Immature natural killer cell (primary cell): Measurements from ENCODE around the gene GPHA2. TPM values are rescaled to one million over a fixed set of nuclear protein-coding genes. Genes with fewer than 3 reads are reported as not detected.
A peak's percentile ranks its signal among the peaks of the same experiment; 100 is the strongest.

Experiments
- DNase-seq, 3 donors: peaks; one replicate each; pipeline ENCODE4 v3.0.0; 2022; ENCODE audit warnings: mixed read lengths in 1 of 3
- H3K27ac Mint-ChIP-seq, 6 donors: one replicate each; pipeline ENCODE4 v1.8.0; 2020; ENCODE audit warnings: mixed read lengths in 6 of 6, mild to moderate bottlenecking in 5 of 6, inconsistent platforms in 4 of 6, moderate library complexity in 3 of 6
- H3K27me3 Mint-ChIP-seq, 3 donors: one replicate each; pipeline ENCODE4 v1.8.0; 2020 to 2021; ENCODE audit warnings: low read depth in 3 of 3, mild to moderate bottlenecking in 3 of 3, mixed read lengths in 3 of 3, moderate library complexity in 3 of 3, inconsistent platforms in 1 of 3
- H3K36me3 Mint-ChIP-seq, 3 donors: one replicate each; pipeline ENCODE4 v1.8.0; 2020; ENCODE audit warnings: mixed read lengths in 3 of 3, inconsistent platforms in 2 of 3, mild to moderate bottlenecking in 2 of 3
- H3K4me1 Mint-ChIP-seq, 2 donors: one replicate each; pipeline ENCODE4 v1.8.0; 2020; ENCODE audit warnings: inconsistent platforms in 2 of 2, mild to moderate bottlenecking in 2 of 2, mixed read lengths in 2 of 2, moderate library complexity in 1 of 2
- H3K4me3 Mint-ChIP-seq, 5 donors: one replicate each; pipeline ENCODE4 v1.8.0; 2020; ENCODE audit warnings: mild to moderate bottlenecking in 5 of 5, mixed read lengths in 5 of 5, inconsistent platforms in 3 of 5, moderate library complexity in 3 of 5
- H3K9me3 Mint-ChIP-seq, 6 donors: one replicate each; pipeline ENCODE4 v1.8.0; 2020; ENCODE audit warnings: mild to moderate bottlenecking in 6 of 6, mixed read lengths in 6 of 6, inconsistent platforms in 4 of 6, moderate library complexity in 3 of 6
- polyA plus RNA-seq, 3 donors: library from polyadenylated mRNA; unstranded; fragments of 300-500 nt; fragmentation: Illumina TruSeq; gene quantifications; one replicate each; pipeline ENCODE4 v1.2.3, GENCODE V29; 2021

GPHA2 gene
- polyA plus RNA-seq, 3 donors from 2014 or later, result not detected

DNA sequence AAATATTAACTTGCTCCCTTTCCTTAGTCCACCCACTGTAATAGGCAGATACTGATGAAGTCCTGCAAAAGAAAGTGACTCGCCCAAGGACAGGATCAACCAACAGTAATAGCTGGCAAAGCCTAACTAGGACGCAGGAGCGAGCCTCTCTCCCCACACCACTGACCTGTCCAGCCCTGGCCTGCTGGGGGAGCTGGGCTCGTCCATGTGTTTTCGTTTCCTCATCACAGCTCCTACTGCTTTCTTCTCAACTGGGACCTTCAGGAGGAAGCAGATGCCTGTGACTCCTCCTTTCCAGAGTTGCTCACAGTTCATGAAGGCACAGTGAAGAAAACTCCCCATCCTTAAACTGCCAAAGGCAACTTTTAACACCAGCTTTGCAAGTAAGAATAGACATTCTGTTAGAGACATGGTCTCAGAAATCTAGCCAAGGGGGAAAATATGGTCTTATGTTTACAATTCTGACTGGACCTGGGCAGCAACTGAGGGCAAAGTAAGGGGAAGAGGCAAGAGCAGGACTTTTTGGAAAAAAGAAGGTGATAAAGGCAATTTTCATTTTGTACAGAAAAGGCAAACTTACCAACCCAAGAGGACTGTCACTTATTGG, 11.6 kb upstream of the GPHA2 start:
- H3K27me3 Mint-ChIP-seq, result peaks cover 0 to 4% (median 2%) of the 10 kb centered on the region in 3 donors
- no peak overlapping the region for H3K27ac Mint-ChIP-seq
- H3K4me3 Mint-ChIP-seq, result no peak overlapping the region
- H3K9me3 Mint-ChIP-seq, result no peaks in the 10 kb centered on the region
- no peaks in the 10 kb centered on the region for H3K4me1 Mint-ChIP-seq
- no peaks in the 10 kb centered on the region for H3K36me3 Mint-ChIP-seq
- DNase-seq, result no peak

GRCh38 chr11:64936539-64936938, 846 bp upstream of the GPHA2 start:
- peaks cover 0 to under 1% (median 0%) of the 10 kb centered on the region in 3 donors for H3K27me3 Mint-ChIP-seq

DNA sequence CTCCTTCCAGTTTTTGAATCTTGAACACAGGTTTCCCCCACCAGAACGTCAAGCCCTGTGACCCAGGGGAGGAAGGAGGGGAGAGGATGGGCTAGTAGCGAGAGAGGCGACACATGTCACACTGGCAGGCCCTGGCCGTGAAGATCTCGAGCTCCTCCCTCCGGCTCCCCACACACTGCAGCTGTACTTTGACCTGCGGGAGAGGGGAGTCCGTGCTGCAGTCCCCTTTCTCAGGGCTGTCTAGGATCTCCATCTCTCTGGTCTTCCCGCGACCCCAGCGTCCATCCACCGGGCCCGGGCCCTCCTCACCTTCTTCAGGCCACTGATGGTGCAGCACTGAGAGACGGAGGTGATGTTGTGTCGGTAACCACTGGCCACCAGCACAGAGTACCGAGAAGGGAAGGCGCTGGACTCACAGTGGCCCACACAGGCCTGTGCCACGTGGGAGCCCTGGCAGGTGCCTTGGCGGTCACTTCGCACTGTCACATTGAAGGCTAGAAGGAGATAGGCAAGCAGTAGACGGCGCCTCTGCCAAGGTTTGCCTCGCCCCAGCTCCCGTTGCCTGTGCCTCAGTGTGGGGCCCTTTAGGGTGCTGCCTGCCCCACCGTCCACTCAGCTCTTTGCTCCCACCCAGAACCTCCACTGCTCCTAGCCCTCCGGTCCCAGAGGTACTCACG, 873 bp downstream of the GPHA2 start:
- Mint-ChIP-seq H3K27ac (no peak overlapping the region), H3K27me3 (no peaks in the 10 kb centered on the region), H3K4me1 (no peaks in the 10 kb centered on the region), H3K9me3 (no peaks in the 10 kb centered on the region), H3K4me3 (no peak overlapping the region), H3K36me3 (peaks cover 16 to 33% (median 21%) of the 10 kb centered on the region in 3 donors)
- DNase-seq, result no peak

More at GRCh38 chr11:64936539-64936938, 846 bp upstream of the GPHA2 start:
- Mint-ChIP-seq H3K4me1 (no peaks in the 10 kb centered on the region), H3K36me3 (peaks cover 8 to 16% (median 10%) of the 10 kb centered on the region in 3 donors), H3K9me3 (no peaks in the 10 kb centered on the region), H3K4me3 (no peak overlapping the region), H3K27ac (peak overlapping the region in 1 of 6 donors; percentile 50)
- no peak for DNase-seq

GRCh38 chr11:64933935-64934681, 1.6 kb downstream of the GPHA2 start:
- Mint-ChIP-seq H3K9me3 (no peaks in the 10 kb centered on the region), H3K27ac (peak overlapping the region in 1 of 6 donors; percentile 17), H3K4me3 (no peak overlapping the region), H3K36me3 (peaks cover 16 to 35% (median 24%) of the 10 kb centered on the region in 3 donors), H3K4me1 (no peaks in the 10 kb centered on the region), H3K27me3 (no peaks in the 10 kb centered on the region)
- no peak for DNase-seq

DNA sequence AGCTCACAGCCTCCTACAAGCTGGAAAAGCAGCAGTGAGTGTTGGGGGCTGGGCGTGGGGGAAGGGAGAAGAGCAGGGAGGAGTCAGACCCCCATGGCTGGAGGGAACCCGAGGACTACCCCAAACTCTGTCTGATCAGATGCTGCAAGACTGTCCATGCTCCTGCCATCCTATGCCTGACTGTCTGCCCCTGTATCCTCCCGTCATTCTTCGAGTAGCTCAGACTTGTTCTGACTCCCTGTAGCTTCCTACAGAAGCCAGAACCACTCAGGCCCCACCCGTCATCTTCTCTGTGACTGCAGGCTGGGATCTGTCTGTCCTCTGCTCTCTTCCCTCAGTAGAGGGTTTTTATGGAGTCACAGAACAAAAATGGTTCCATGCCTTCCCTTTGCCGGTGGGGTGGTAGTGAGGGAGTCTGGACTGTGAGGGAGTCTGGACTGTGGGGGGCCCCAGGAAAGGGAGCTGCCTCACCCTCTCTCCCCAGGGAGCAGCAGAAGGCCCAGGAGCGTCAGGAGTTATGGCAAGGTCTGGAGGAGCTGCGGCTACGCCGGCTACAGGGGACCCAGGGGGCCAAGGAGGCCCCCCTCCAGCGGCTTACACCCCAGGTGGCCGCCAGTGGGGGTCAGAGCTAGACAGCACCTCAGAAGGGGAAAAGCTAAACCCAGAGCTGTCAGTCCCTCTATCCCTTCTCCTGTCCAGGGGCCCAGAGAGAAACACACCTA, 2.3 kb downstream of the GPHA2 start:
- H3K27ac Mint-ChIP-seq, result no peak overlapping the region
- no peaks in the 10 kb centered on the region for H3K4me1 Mint-ChIP-seq
- no peaks in the 10 kb centered on the region for H3K27me3 Mint-ChIP-seq
- H3K4me3 Mint-ChIP-seq, result no peak overlapping the region
- H3K36me3 Mint-ChIP-seq, result peaks cover 16 to 35% (median 24%) of the 10 kb centered on the region in 3 donors
- no peaks in the 10 kb centered on the region for H3K9me3 Mint-ChIP-seq
- DNase-seq, result no peak

GRCh38 chr11:64932324-64932723, 3.4 kb downstream of the GPHA2 start:
- Mint-ChIP-seq H3K36me3 (peaks cover 16 to 38% (median 24%) of the 10 kb centered on the region in 3 donors), H3K27me3 (no peaks in the 10 kb centered on the region), H3K4me1 (no peaks in the 10 kb centered on the region), H3K27ac (no peak overlapping the region), H3K9me3 (no peaks in the 10 kb centered on the region), H3K4me3 (no peak overlapping the region)
- no peak for DNase-seq

DNA sequence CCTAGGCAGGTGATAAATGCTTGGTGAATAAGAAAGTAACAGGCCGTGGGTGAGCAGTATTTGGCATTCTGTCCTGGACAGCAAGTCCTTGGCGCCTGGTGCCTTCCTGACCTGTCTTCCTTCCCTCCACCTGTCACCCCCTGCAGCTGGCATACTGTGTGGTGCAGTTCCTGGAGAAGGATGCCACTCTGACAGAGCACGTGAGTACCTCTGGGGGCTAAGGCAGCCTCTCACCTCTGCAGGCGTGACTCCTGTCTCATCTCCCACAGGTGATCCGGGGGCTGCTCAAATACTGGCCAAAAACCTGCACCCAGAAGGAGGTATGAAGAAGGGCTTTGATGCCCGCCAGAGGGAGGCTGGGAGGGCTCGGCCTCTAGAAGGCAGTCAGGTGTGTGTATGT, 4.4 kb downstream of the GPHA2 start:
- Mint-ChIP-seq H3K27ac (no peak overlapping the region), H3K36me3 (peaks cover 16 to 41% (median 24%) of the 10 kb centered on the region in 3 donors), H3K9me3 (no peaks in the 10 kb centered on the region), H3K4me3 (no peak overlapping the region), H3K4me1 (no peaks in the 10 kb centered on the region), H3K27me3 (no peaks in the 10 kb centered on the region)
- no peak for DNase-seq

- Mint-ChIP-seq H3K4me3 (no peak overlapping the region), H3K9me3 (no peaks in the 10 kb centered on the region), H3K4me1 (peaks cover under 1% of the 10 kb centered on the region in 2 donors), H3K27me3 (no peaks in the 10 kb centered on the region), H3K36me3 (peaks cover 16 to 41% (median 24%) of the 10 kb centered on the region in 3 donors), H3K27ac (no peak overlapping the region)
- DNase-seq, result no peak
Measured at GRCh38 chr11:64930340-64930739, 5.4 kb downstream of the GPHA2 start.

- H3K27ac Mint-ChIP-seq, result no peak overlapping the region
Measured at GRCh38 chr11:64929625-64930024, 6.1 kb downstream of the GPHA2 start.

DNA sequence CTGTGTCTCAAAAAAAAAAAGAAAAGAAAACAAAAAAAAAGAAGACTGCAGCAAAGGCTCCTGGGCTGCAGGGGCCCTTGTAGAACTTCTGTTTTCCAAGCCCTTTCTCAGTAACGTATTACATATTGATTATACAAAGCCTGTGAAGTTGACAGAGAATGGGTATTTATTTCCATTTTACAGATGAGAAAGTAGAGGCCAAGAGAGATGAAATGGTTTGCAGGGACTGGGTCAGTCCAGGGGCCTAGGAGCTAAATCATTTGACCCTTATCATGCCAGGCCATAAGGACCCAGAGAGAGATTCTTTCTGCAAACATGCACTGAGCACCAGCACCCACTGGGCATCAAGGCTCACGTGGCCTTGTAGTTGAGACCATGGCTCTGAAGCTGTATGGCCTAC, 6.7 kb downstream of the GPHA2 start:
- H3K27ac Mint-ChIP-seq, result no peak overlapping the region
- H3K27me3 Mint-ChIP-seq, result peaks cover 0 to 2% (median 0%) of the 10 kb centered on the region in 3 donors
- H3K4me3 Mint-ChIP-seq, result no peak overlapping the region
- H3K36me3 Mint-ChIP-seq, result peaks cover 16 to 37% (median 20%) of the 10 kb centered on the region in 3 donors
- H3K4me1 Mint-ChIP-seq, result peaks cover 10 to 12% of the 10 kb centered on the region in 2 donors
- no peaks in the 10 kb centered on the region for H3K9me3 Mint-ChIP-seq
- DNase-seq, result no peak

More at GRCh38 chr11:64929625-64930024, 6.1 kb downstream of the GPHA2 start:
- Mint-ChIP-seq H3K4me3 (no peak overlapping the region), H3K27me3 (no peaks in the 10 kb centered on the region), H3K4me1 (peaks cover 5 to 6% of the 10 kb centered on the region in 2 donors), H3K9me3 (no peaks in the 10 kb centered on the region), H3K36me3 (peaks cover 16 to 41% (median 24%) of the 10 kb centered on the region in 3 donors)
- no peak for DNase-seq

GRCh38 chr11:64926689-64927088, 9.0 kb downstream of the GPHA2 start:
- H3K4me3 Mint-ChIP-seq, result peak overlapping the region in 4 of 5 donors; percentile 29 to 68 (median 45)
- H3K36me3 Mint-ChIP-seq, result peaks cover 8 to 25% (median 13%) of the 10 kb centered on the region in 3 donors
- H3K27ac Mint-ChIP-seq, result peak overlapping the region in 2 of 6 donors; percentile 8 to 73
- DNase-seq, result no peak
- peaks cover 0 to 3% (median 0%) of the 10 kb centered on the region in 3 donors for H3K27me3 Mint-ChIP-seq
- peaks cover 14 to 16% of the 10 kb centered on the region in 2 donors for H3K4me1 Mint-ChIP-seq
- H3K9me3 Mint-ChIP-seq, result no peaks in the 10 kb centered on the region

GRCh38 chr11:64925536-64926436, 9.9 kb downstream of the GPHA2 start:
- Mint-ChIP-seq H3K36me3 (peaks cover 4 to 18% (median 9%) of the 10 kb centered on the region in 3 donors), H3K4me3 (peak overlapping the region; percentile 82 to 97 (median 86)), H3K27me3 (peaks cover 0 to 3% (median 0%) of the 10 kb centered on the region in 3 donors), H3K27ac (peak overlapping the region in 4 of 6 donors; percentile 73 to 95 (median 84)), H3K4me1 (peaks cover 14 to 16% of the 10 kb centered on the region in 2 donors), H3K9me3 (no peaks in the 10 kb centered on the region)
- DNase-seq, result no peak
